ENCODE measurements around the gene KCNAB1. TPM values are rescaled to one million over a fixed set of nuclear protein-coding genes. Genes with fewer than 3 reads are reported as not detected.

Gene KCNAB1
- total and polyA plus RNA-seq, 2 donors (not counting 1 experiment from before 2014, with no cell fraction given) = not detected

DNA sequence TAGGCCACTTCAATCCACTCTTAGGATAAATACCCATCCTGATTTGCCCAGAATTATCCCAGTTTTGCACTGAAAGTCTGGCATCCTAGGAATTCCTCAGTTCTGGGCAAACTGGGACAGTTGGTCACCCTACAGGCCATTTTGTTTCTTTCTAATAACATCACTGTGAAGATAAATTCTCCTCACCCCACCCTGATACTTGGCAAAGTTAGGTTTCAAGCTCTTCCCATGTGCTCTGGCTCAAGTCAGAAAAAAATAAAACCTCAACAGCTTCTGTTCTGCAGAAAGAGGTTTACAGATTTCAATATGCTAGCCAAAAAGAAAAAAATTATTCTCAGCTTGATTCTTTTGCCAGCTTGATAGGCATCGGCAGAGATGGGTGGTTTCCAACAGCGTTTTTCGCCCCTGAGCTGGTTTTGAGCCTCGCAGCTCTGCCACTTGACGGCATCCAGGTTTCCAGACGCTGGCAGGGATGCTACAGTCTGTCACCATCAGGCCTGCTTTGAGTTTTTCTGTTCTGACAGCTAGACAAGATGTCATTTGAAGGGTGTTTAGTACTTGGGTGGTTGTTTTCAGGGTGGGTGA, 263.2 kb downstream of the KCNAB1 start:
- H3K79me2 ChIP-seq (ENCODE audit: control insufficient read depth, insufficient read depth, low read length) = no peaks in the 10 kb centered on the region
- no peak overlapping the region for H3K4me3 Mint-ChIP-seq
- H3K9me3 ChIP-seq (ENCODE audit: control extremely low read depth in 1 of 3, control insufficient read depth in 2 of 3, insufficient read depth in 1 of 3, low read length in 2 of 3) = no peaks in the 10 kb centered on the region
- TF ChIP-seq EZH2 (IDR thresholded peaks at IDR 0.05; ENCODE audit: borderline replicate concordance, insufficient read depth, low read depth, low read length, poor library complexity, severe bottlenecking) (no peak), CTCF (IDR thresholded peaks at IDR 0.05) (no peak)
- no peak overlapping the region for H3K9ac ChIP-seq (ENCODE audit: low read length)
- WGBS (ENCODE audit: insufficient coverage) = 93% methylated on average over 6 of the region's 6 CpGs
- no peak overlapping the region for H3K4me3 ChIP-seq (ENCODE audit: control extremely low read depth in 1 of 5, extremely low read depth in 1 of 5, insufficient read depth in 1 of 5, low read depth in 2 of 5, low read length in 4 of 5)
- peaks cover 15% of the 10 kb centered on the region for H3K27me3 Mint-ChIP-seq
- intact Hi-C loops (cut with micrococcal nuclease) = loop anchor here (10.0 kb wide), 1 partner anchor 229 kb away; no protein-coding TSS in a partner anchor
- no peaks in the 10 kb centered on the region for H3K4me1 ChIP-seq (ENCODE audit: control insufficient read depth in 2 of 2, insufficient read depth in 2 of 2, low read length in 2 of 2)
- H3K4me1 Mint-ChIP-seq = no peaks in the 10 kb centered on the region
- H4K20me1 ChIP-seq (ENCODE audit: control insufficient read depth, insufficient read depth, low read length, poor library complexity, severe bottlenecking) = no peaks in the 10 kb centered on the region
- H3K4me2 ChIP-seq (replicated peaks; ENCODE audit: low read depth, low read length, poor library complexity, severe bottlenecking) = no peak overlapping the region
- no peaks in the 10 kb centered on the region for H3K9me3 Mint-ChIP-seq (ENCODE audit: insufficient read depth)
- H2AFZ ChIP-seq (ENCODE audit: insufficient read depth, low read depth, low read length, poor library complexity, severe bottlenecking) = no peak overlapping the region
- H3K27me3 ChIP-seq (replicated peaks in 1 of 4; ENCODE audit: control extremely low read depth in 1 of 4, control insufficient read depth in 3 of 4, insufficient read depth in 4 of 4, low read length in 3 of 4) = no peaks in the 10 kb centered on the region
- ChIA-PET CTCF (interaction anchor here (0.5 to 3.8 kb wide), 4 partner anchors 233 to 1884 kb away, joined by 3 to 22 read pairs (median 4); partner anchors contain the start of gene C3orf33), POLR2A (no interaction called here)
- no peaks in the 10 kb centered on the region for H3K36me3 ChIP-seq (replicated peaks in 1 of 2; ENCODE audit: control extremely low read depth in 1 of 2, control insufficient read depth in 1 of 2, extremely low read depth in 1 of 2, insufficient read depth in 2 of 2, low read length in 1 of 2)
- H3K27ac ChIP-seq (ENCODE audit: low read length in 2 of 2) = no peak overlapping the region
- no peak for DNase-seq
- ATAC-seq (ENCODE audit: low read depth) = no peak
- no peak overlapping the region for H3K27ac Mint-ChIP-seq

Data from B cell (primary cell).